Measurements from ENCODE around the gene ADAM17.

DNA sequence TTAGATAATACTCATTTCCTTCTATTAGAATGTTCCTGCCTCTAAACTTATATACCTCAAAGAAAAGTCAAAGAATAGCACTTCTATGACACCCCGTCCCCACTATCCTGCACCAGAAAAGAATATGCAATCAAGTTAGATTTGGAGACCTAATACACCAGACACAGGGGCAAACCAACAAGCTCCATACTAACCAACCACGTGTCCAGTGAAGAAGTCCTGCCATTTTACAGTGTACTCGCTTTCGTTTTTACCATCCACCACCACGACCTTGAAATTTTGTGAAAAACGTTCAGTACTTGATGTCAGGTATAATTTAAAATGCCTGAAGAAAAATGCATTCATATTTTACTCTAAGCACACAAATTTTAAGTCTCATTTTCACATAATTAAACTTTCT, 19.1 kb downstream of the ADAM17 start:
- TF ChIP-seq CTCF (conservative IDR thresholded peaks at IDR 0.05; ENCODE audit: low read length) (no peak), EZH2phosphoT487 (IDR thresholded peaks at IDR 0.05; ENCODE audit: borderline replicate concordance, low read depth, low read length) (no peak)

All from OCI-LY7 (cell line).